Endothelial cell of umbilical vein (primary cell): Measurements from ENCODE around the gene B9D1. TPM values are rescaled to one million over a fixed set of nuclear protein-coding genes. Genes with fewer than 3 reads are reported as not detected.
"Not testable (repeated sequence)": the region's sequence is repeated elsewhere in the genome, so short reads cannot be mapped to it uniquely, and the experiment has no call there.

ENCODE experiments used
- BruUV-seq: library from RNA; stranded (reverse); fragments of 400-500 nt; replicated peaks from 2 replicates; lab custom pipeline; 2021; lab: Mats Ljungman, UMichigan
- CTCF ChIA-PET: fragments of 300-600, 350-600 bp; sonication (Branson Sonifier 250); formaldehyde crosslinking; loops from one replicate; lab custom pipeline; 2021; ENCODE audit warnings: antibody characterized with exemption, inconsistent platforms; lab: Charles Lee
- POLR2A ChIA-PET: fragments of 300-600, 350-600 bp; sonication (Branson Sonifier 250); formaldehyde crosslinking; loops from one replicate; lab custom pipeline; 2021; ENCODE audit warnings: antibody characterized with exemption, inconsistent platforms; lab: Charles Lee
- DNase-seq: peaks from one replicate; pipeline ENCODE4 v3.0.0-alpha.2; 2011; ENCODE audit warnings: low read depth, low spot score
- FAIRE-seq: peaks from 2 replicates; lab custom pipeline; 2011; peaks lifted over from hg19 to GRCh38; lab: Jason Lieb, UNC
- H2AFZ ChIP-seq: 2 replicates; pipeline ENCODE4 v1.6.0; 2012; ENCODE audit warnings: low read depth, low read length, control low read depth, inconsistent platforms
- H3K27ac ChIP-seq: 2 replicates; pipeline ENCODE4 v1.5.1; 2011; ENCODE audit warnings: low read depth, mild to moderate bottlenecking, control low read depth, low read length, moderate library complexity; ENCODE audit not compliant: insufficient read depth
- H3K27me3 ChIP-seq, 2 experiments: 2 replicates each; pipeline versions ENCODE4 v1.6.0 to v1.6.1; 2011; ENCODE audit warnings: low read length in 2 of 2, mixed read lengths in 1 of 2; ENCODE audit not compliant: control insufficient read depth in 2 of 2, insufficient read depth in 2 of 2
- H3K36me3 ChIP-seq, 2 experiments: 2 replicates in 1 of 2; 3 replicates in 1 of 2; pipeline ENCODE4 v1.5.1; 2011; ENCODE audit warnings: low read length in 2 of 2, mild to moderate bottlenecking in 1 of 2, moderate library complexity in 1 of 2; ENCODE audit not compliant: control insufficient read depth in 2 of 2, insufficient read depth in 2 of 2; ENCODE audit errors: extremely low read depth in 1 of 2
- H3K4me1 ChIP-seq: 3 replicates; pipeline ENCODE4 v1.5.1; 2011; ENCODE audit warnings: mild to moderate bottlenecking, low read length; ENCODE audit not compliant: control insufficient read depth, insufficient read depth; ENCODE audit errors: extremely low read depth
- H3K4me2 ChIP-seq: 2 replicates; pipeline ENCODE4 v1.6.1; 2011; ENCODE audit warnings: low read length, control low read depth, mixed read lengths; ENCODE audit not compliant: insufficient read depth
- H3K4me3 ChIP-seq, 3 experiments: fragments of 200-600 bp in 1 of 3; sonication (generic), shearing (Covaris generic) in 1 of 3; replicated peaks in 1 of 3; 2 replicates each; pipeline ENCODE4 v1.5.1; 2011 to 2016; ENCODE audit warnings: control low read depth in 3 of 3, low read length in 3 of 3, mild to moderate bottlenecking in 2 of 3, inconsistent platforms in 1 of 3, low read depth in 1 of 3, moderate library complexity in 1 of 3; ENCODE audit not compliant: insufficient read depth in 1 of 3
- H3K79me2 ChIP-seq: 2 replicates; pipeline ENCODE4 v1.6.0; 2012; ENCODE audit warnings: low read length, inconsistent platforms; ENCODE audit not compliant: control insufficient read depth, insufficient read depth
- H3K9ac ChIP-seq: replicated peaks from 2 replicates; pipeline ENCODE3; 2011; ENCODE audit warnings: low read length, control low read depth; ENCODE audit not compliant: insufficient read depth; ENCODE audit errors: extremely low read depth
- H3K9me1 ChIP-seq: replicated peaks from 3 replicates; pipeline ENCODE4 v1.6.0; 2011; ENCODE audit warnings: mild to moderate bottlenecking, low read length; ENCODE audit not compliant: control insufficient read depth, insufficient read depth; ENCODE audit errors: extremely low read depth
- H3K9me3 ChIP-seq: replicated peaks from 2 replicates; pipeline ENCODE4 v1.5.1; 2012; ENCODE audit warnings: low read length, inconsistent platforms; ENCODE audit not compliant: control insufficient read depth, insufficient read depth
- H4K20me1 ChIP-seq: replicated peaks from 2 replicates; pipeline ENCODE3; 2011; ENCODE audit warnings: mild to moderate bottlenecking, low read length; ENCODE audit not compliant: control insufficient read depth, insufficient read depth; ENCODE audit errors: extremely low read depth
- CTCF ChIP-seq, 2 donors: IDR thresholded peaks; 1 replicate in 1 of 2; 2 replicates in 1 of 2; pipeline ENCODE4 v1.5.1; 2011; ENCODE audit warnings: low read length in 2 of 2, mild to moderate bottlenecking in 2 of 2, moderate library complexity in 2 of 2, control low read depth in 1 of 2, inconsistent platforms in 1 of 2, low read depth in 1 of 2; ENCODE audit not compliant: insufficient read depth in 1 of 2; ENCODE audit errors: extremely low read depth in 1 of 2
- EZH2 ChIP-seq: IDR thresholded peaks from 2 replicates; pipeline ENCODE4 v1.6.1; 2012; ENCODE audit warnings: borderline replicate concordance, low read depth, mild to moderate bottlenecking, moderate library complexity, low read length, inconsistent platforms; ENCODE audit not compliant: severe bottlenecking
- FOS ChIP-seq: IDR thresholded peaks from 2 replicates; pipeline ENCODE4 v1.6.1; 2011; ENCODE audit warnings: mild to moderate bottlenecking, low read length, moderate library complexity, borderline replicate concordance; ENCODE audit not compliant: insufficient read depth
- GATA2 ChIP-seq: IDR thresholded peaks from 2 replicates; pipeline ENCODE4 v1.7.0; 2011; ENCODE audit warnings: low read depth, mild to moderate bottlenecking, moderate library complexity, mixed read lengths, low read length; ENCODE audit not compliant: insufficient read length, insufficient read depth
- JUN ChIP-seq: IDR thresholded peaks from 2 replicates; pipeline ENCODE4 v1.6.1; 2011; ENCODE audit warnings: borderline replicate concordance, low read depth; ENCODE audit not compliant: insufficient read length, insufficient read depth
- MAX ChIP-seq: IDR thresholded peaks from 2 replicates; pipeline ENCODE4 v1.6.1; 2011; ENCODE audit not compliant: insufficient read depth, insufficient read length
- MYC ChIP-seq: IDR thresholded peaks from one replicate; pipeline ENCODE4 v1.6.1; 2011; ENCODE audit warnings: mild to moderate bottlenecking, low read depth, low read length
- POLR2A ChIP-seq: IDR thresholded peaks from 2 replicates; pipeline ENCODE4 v1.6.1; 2012; ENCODE audit warnings: low read depth, mild to moderate bottlenecking, control low read depth, low read length
- POLR2AphosphoS5 ChIP-seq: IDR thresholded peaks from 2 replicates; pipeline ENCODE4 v1.6.1; 2012; ENCODE audit warnings: low read depth, mild to moderate bottlenecking, control low read depth, low read length, moderate library complexity; ENCODE audit not compliant: insufficient read depth
- dilution Hi-C: fragments of 300-500 bp; cut with MboI; formaldehyde crosslinking; loops from one replicate; pipeline ENCODE4 v1.15.0; 2019; ENCODE audit warnings: low sequenced_read_pairs; ENCODE audit not compliant: extremely low pct_ligation_motif_present
- intact Hi-C: fragments of 100-400 bp; cut with micrococcal nuclease; formaldehyde crosslinking; loops from one replicate; pipeline ENCODE4 v1.10.0; 2022
- polyA plus RNA-seq, 4 experiments: library from polyadenylated mRNA; depleted of rRNA in 3 of 4; stranded (reverse) in 3 of 4; unstranded in 1 of 4; fragments of >200 nt; gene quantifications; 2 replicates each; pipeline versions ENCODE4 v1.2.1 to v1.2.3, GENCODE V29; 2011 to 2012; ENCODE audit warnings: missing spikeins in 1 of 4
- total RNA-seq: library from RNA; stranded (reverse); gene quantifications from 2 replicates; pipeline ENCODE4 v1.2.3, GENCODE V29; 2021

B9D1 gene
- total and polyA plus RNA-seq, 2 donors (not counting 3 experiments of a cell fraction or from before 2014, with no cell fraction given) = 20.5 to 55.8 TPM

GRCh38 chr17:19354748-19355147 lies 7.8 kb downstream of the B9D1 start:
- DNase-seq = no peak

GRCh38 chr17:19353401-19353800 lies 9.1 kb downstream of the B9D1 start:
- H3K36me3 ChIP-seq, H3K79me2 ChIP-seq, H3K9ac ChIP-seq, H4K20me1 ChIP-seq, H3K4me3 ChIP-seq, intact Hi-C loops, DNase-seq, H3K27me3 ChIP-seq, H3K4me1 ChIP-seq, dilution Hi-C loops, H2AFZ ChIP-seq, H3K9me3 ChIP-seq, BruUV-seq, FAIRE-seq, H3K9me1 ChIP-seq, H3K4me2 ChIP-seq, H3K27ac ChIP-seq: not testable (repeated sequence)
- ChIA-PET CTCF (interaction anchor here (1.1 to 2.1 kb wide), 4 partner anchors 9 to 31 kb away, joined by 6 to 30 read pairs (median 8); partner anchors contain the start of gene B9D1), POLR2A (interaction anchor here (1.0 kb wide), 1 partner anchor 9 kb away, joined by 4 read pairs; the partner anchor contains the start of gene B9D1)

More at GRCh38 chr17:19354748-19355147, 7.8 kb downstream of the B9D1 start:
- no peak overlapping the region for H3K9ac ChIP-seq
- ChIA-PET POLR2A (no interaction called here), CTCF (interaction anchor here (1.5 to 2.7 kb wide), 4 partner anchors 8 to 408 kb away, joined by 6 to 30 read pairs (median 7); partner anchors contain the start of gene B9D1)
- no peaks in the 10 kb centered on the region for H3K9me3 ChIP-seq
- H3K27ac ChIP-seq = no peak overlapping the region
- no peaks in the 10 kb centered on the region for H4K20me1 ChIP-seq
- H2AFZ ChIP-seq = no peak overlapping the region
- no TSS peak for BruUV-seq
- dilution Hi-C loops = no loop called here
- TF ChIP-seq CTCF (IDR thresholded peaks at IDR 0.05; ENCODE audit: extremely low read depth in 1 of 2, insufficient read depth in 1 of 2, low read depth in 1 of 2, low read length in 2 of 2) (no peak), POLR2A (no peak), POLR2AphosphoS5 (no peak), FOS (no peak), EZH2 (no peak), MAX (no peak), GATA2 (no peak), JUN (no peak), MYC (no peak)
- no peak overlapping the region for H3K4me2 ChIP-seq
- peaks cover 0 to 2% of the 10 kb centered on the region in 2 experiments for H3K36me3 ChIP-seq
- H3K4me3 ChIP-seq = no peak overlapping the region
- FAIRE-seq = no peak
- no peaks in the 10 kb centered on the region for H3K4me1 ChIP-seq
- H3K79me2 ChIP-seq = no peaks in the 10 kb centered on the region
- intact Hi-C loops = no loop called here
- H3K9me1 ChIP-seq = no peaks in the 10 kb centered on the region
- no peaks in the 10 kb centered on the region for H3K27me3 ChIP-seq
